NCI-H2171 (cell line): Measurements from ENCODE around the gene ZNF605.
"Not testable (repeated sequence)": the region's sequence is repeated elsewhere in the genome, so short reads cannot be mapped to it uniquely, and the experiment has no call there.

ENCODE experiments used
- DNase-seq: peaks from one replicate; lab custom pipeline; 2025; lab: John Stamatoyannopoulos, UW

The ZNF605 gene

GRCh38 chr12:132907216-132907615 lies 48.9 kb downstream of the ZNF605 start:
- no peak for DNase-seq

DNA sequence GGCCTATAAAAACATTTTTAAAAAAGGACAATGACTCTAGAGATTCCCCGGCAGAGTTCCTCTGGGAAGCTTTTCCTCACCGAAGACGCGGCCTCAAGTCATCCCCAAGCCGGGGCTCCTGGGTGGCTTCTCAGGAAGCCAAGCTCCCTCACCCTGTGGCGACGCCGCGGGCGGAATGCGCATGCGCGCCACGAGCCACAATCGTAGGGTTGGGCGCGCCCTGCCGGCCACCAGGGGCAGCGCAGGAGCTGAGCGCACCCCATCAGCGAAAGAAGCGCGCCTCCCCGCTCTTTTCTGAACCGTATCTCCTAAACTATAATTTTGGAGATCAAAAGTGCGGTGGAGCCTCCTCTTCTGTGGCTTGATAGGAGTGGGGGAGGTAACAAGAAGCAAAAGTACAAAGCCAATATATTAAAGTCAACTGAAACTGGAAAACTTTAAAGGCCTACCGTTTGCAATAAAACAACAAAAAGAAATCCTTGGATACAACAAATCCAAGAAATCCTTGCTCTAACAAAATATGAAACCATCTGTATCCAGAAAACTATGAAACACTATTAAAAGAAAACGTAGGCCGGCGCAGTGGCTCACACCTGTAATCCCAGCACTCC lies 51.3 kb downstream of the ZNF605 start:
- no peak for DNase-seq

GRCh38 chr12:132899033-132899432 lies 57.1 kb downstream of the ZNF605 start:
- DNase-seq, result no peak

DNA sequence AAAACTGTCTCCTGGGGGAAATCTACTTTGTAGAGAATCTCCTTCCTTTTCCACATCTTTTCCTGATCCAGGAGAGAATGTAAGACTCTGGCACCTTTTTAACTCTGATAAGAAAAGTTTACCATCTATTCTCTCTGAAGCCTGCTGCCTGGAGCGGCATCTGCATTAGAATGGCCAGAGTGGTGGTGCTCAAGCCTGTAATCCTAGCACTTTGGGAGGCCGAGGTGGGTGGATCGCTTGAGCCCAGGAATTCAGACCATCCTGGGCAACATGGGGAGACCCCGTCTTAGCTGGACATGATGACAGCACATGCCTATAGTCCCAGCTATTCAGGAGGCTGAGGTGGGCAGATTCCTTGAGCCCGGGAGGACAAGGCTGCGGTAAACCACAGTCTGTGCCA lies 67.3 kb downstream of the ZNF605 start:
- no peak for DNase-seq

GRCh38 chr12:132887513-132888351 lies 68.4 kb downstream of the ZNF605 start, which contains the start of gene CHFR:
Gene CHFR, minus strand, starts transcription at chr12:132887605. Its CDS starts 277 bp downstream, at chr12:132887328.
- peak; percentile 94 for DNase-seq

GRCh38 chr12:132886529-132887477 lies 69.3 kb downstream of the ZNF605 start:
- DNase-seq, result peak; percentile 53

DNA sequence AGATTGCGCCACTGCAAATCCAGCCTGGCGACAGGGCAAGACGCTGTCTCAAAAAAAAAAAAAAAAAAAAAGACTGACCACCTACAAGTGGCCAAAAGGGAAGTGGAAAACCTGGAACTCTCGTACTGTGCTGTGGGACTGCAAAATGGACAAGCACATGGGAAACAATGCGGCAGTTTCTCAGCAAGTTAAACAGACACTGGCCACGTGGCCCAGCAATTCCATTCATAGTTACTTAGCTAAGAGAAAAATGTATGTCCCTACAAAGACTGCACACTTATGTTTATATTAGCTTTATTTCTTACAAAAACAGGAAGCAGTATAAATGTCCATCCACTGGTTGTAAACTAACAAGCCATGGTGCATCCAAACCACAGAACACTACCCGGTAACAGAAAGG lies 74.3 kb downstream of the ZNF605 start:
- DNase-seq, result no peak

GRCh38 chr12:132874620-132875019 lies 81.5 kb downstream of the ZNF605 start:
- not testable (repeated sequence) for DNase-seq

DNA sequence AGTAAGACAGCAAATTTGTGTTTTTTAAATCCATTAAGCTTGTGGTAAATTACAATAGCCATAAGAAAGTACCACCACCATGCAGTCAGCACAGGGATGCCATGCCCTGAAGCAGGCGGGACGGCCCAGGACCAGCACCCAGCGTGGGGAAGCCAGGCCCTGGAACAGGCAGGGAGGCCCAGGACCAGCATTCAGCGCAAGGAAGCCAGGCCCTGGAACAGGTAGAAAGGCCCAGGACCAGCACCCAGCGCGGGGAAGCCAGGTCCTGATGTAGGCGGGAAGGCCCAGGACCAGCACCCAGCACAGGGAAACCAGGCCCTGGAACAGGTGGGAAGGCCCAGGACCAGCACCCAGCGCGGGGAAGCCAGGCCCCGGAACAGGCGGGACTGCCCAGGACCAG lies 81.9 kb downstream of the ZNF605 start:
- DNase-seq, result no peak

GRCh38 chr12:132873724-132874123 lies 82.4 kb downstream of the ZNF605 start:
- DNase-seq, result no peak

DNA sequence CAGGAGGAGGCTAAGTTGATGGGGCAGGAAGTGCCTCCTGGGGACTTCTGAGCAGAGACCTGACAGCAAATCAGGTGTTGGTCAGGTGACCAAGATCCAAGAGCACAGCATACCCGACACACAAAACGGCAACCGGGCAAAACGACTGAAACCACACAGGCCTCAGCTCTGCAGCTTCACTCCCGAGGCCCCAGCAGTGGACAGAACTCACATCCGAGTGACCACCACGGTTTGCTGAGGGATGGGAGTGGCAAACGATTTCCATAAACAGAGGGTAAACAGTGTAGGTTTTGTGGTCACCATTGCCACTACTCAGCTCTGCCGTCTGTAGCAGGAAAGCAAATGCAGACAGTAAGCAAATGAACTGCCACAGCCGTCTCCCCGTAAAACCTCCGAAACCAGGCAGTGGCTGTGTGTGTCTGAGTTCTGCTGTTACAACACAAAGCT lies 83.1 kb downstream of the ZNF605 start:
- no peak for DNase-seq

DNA sequence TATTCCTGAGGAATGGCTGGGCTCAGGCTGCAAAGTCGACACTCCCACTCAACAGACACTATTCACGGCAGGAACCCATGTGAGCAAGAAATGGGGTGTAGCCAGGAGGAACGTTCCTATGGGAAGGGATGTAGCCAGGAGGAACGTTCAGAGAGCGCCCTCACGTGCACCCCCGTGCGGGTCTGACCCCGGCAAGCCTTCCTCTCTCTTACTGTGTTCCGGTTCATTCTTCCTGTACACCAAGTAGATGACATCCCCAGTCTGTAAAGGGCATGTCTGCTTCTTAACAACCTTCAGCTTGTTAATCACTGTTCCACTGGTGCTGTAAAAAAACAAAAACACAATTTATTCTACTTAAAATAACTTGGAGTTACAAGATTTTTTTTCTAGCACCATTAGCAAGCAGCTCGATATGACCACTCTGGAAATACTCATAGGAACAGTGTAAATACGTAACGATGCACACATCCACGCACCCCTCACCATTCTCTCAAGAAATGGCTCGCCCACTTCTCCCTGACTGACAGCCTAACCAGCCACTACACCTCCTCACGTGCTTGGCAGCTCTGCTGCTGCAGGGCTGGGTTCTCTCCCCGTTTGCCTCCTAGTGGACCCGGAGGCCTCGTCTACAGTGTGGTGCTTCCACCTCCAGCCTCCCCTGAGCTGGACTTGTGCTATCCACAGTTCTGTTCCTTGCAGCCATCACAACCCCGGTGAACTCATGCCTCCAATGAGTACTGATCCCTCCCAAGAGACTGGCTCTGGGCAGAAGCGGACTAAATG lies 83.8 kb downstream of the ZNF605 start:
- no peak for DNase-seq

DNA sequence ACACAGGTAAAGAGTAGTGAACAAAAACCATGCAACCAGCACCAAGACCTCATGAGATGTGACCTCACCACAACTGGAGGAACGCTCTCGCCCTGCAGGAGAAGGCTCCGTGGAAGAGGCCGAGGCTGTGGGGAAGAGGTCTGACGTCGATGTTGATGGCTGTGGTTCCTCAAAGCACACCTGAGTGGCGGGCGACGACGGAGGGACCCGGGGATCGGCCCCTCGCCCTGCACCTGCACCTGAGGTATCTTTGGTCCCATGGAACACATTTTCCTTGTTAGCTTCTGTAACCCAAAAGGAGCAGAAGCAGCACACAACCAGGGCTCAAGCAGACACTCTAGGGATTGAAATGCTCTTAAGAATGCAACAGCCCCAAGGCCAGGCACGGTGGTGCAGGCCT lies 86.6 kb downstream of the ZNF605 start:
- DNase-seq, result no peak
